Measurements from ENCODE around the gene CLMP.

Gene CLMP

DNA sequence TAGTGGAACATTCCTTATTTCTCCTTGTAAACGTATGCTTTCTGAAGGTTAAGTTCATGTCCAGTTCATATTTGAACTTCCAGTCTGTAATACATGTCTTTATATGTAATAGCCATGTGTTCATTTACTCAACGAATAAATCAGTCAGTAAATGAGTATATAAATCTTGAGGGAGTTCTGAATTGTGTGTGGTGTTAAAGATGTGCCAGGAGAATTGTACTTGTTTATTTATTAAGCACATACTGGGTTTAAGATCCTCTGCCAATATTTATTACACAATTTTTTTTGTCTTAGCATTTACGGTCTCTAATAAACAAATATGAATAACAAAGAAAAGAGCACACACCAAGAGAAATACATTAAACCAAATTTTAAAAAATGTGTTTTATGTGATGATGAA is 26.5 kb upstream of the CLMP start:
- Histone ChIP-seq H3K27me3 (peaks cover 0 to 11% of the 10 kb centered on the region in 2 donors), H3K36me3 (no peaks in the 10 kb centered on the region), H3K9me3 (peaks cover 0 to 7% (median 4%) of the 10 kb centered on the region in 3 donors), H3K4me3 (no peak overlapping the region), H3K27ac (no peak overlapping the region), H3K4me1 (no peaks in the 10 kb centered on the region)
- no peak for DNase-seq
- no peak for TF ChIP-seq CTCF (IDR thresholded peaks at IDR 0.05)
- intact Hi-C loops (cut with DNase I; ENCODE audit: low total_unique reads): no loop called here

- no peak for TF ChIP-seq CTCF (IDR thresholded peaks at IDR 0.05)
- intact Hi-C loops (cut with DNase I; ENCODE audit: low total_unique reads): no loop called here
- H3K9me3 ChIP-seq: peaks cover 0 to 7% (median 4%) of the 10 kb centered on the region in 3 donors
- no peaks in the 10 kb centered on the region for H3K4me1 ChIP-seq
- H3K36me3 ChIP-seq: no peaks in the 10 kb centered on the region
- DNase-seq: no peak
- H3K27me3 ChIP-seq: peaks cover 0 to 11% of the 10 kb centered on the region in 2 donors
- H3K4me3 ChIP-seq: no peak overlapping the region
- no peak overlapping the region for H3K27ac ChIP-seq
Observed at GRCh38 chr11:123221096-123221561, 26.1 kb upstream of the CLMP start.

DNA sequence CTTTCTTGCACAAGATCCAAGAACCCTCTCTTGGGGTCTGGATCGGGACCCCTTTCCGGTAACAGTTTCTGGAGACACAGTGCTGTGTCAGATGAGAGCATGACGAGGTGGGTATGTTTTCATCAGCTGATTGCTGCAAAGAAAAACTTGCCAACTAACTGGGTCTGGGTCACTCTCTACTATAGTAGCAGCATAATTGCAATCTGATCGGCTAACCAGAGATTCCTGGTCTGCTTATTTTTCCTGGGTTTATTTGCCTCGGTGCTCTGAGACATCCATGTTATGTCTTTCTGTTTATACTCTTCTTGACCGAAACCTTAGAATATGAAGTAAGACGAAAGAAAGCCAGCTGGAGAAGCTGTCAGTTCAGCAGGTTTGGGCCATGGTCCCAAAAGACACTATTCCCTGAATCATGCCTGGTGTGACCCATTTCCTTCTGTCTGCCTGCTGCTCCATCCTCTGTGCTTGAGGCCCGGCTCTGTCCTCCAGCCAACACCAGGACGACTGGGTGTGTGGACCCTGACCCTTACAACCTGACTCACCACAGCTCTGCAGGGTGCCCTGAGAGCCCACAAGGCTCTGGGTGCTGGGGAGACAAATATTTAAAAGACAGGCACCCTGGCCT is 24.1 kb upstream of the CLMP start:
- DNase-seq: no peak
- Histone ChIP-seq H3K4me3 (no peak overlapping the region), H3K27ac (no peak overlapping the region), H3K27me3 (peaks cover 0 to 14% of the 10 kb centered on the region in 2 donors), H3K9me3 (peaks cover 0 to 7% (median 4%) of the 10 kb centered on the region in 3 donors), H3K36me3 (no peaks in the 10 kb centered on the region), H3K4me1 (no peaks in the 10 kb centered on the region)
- intact Hi-C loops (cut with DNase I; ENCODE audit: low total_unique reads): no loop called here
- TF ChIP-seq CTCF (IDR thresholded peaks at IDR 0.05): no peak

GRCh38 chr11:123218451-123218850 is 23.4 kb upstream of the CLMP start:
- TF ChIP-seq CTCF (IDR thresholded peaks at IDR 0.05): no peak
- peaks cover 0 to 17% of the 10 kb centered on the region in 2 donors for H3K27me3 ChIP-seq
- no peaks in the 10 kb centered on the region for H3K4me1 ChIP-seq
- H3K36me3 ChIP-seq: no peaks in the 10 kb centered on the region
- H3K27ac ChIP-seq: no peak overlapping the region
- intact Hi-C loops (cut with DNase I; ENCODE audit: low total_unique reads): no loop called here
- DNase-seq: no peak
- peaks cover 0 to 7% (median 4%) of the 10 kb centered on the region in 3 donors for H3K9me3 ChIP-seq
- H3K4me3 ChIP-seq: no peak overlapping the region

- DNase-seq: no peak
- H3K9me3 ChIP-seq: peaks cover 0 to 7% (median 4%) of the 10 kb centered on the region in 3 donors
- H3K27me3 ChIP-seq: peaks cover 0 to 23% of the 10 kb centered on the region in 2 donors
- no peaks in the 10 kb centered on the region for H3K36me3 ChIP-seq
- H3K4me1 ChIP-seq: no peaks in the 10 kb centered on the region
- no peak for TF ChIP-seq CTCF (IDR thresholded peaks at IDR 0.05)
- H3K4me3 ChIP-seq: no peak overlapping the region
- H3K27ac ChIP-seq: no peak overlapping the region
- intact Hi-C loops (cut with DNase I; ENCODE audit: low total_unique reads): no loop called here
Observed at GRCh38 chr11:123217897-123218296, 22.8 kb upstream of the CLMP start.
